Spleen (tissue), 11 donors: ENCODE data around the gene FUT9. TPM values are rescaled to one million over a fixed set of nuclear protein-coding genes. Genes with fewer than 3 reads are reported as not detected.

Source experiments
- DNase-seq: peaks from one replicate; pipeline ENCODE4 v3.0.0-alpha.2; 2020
- H3K27ac ChIP-seq, 8 donors: fragments of 200-600 bp; sonication (generic) in 7 of 8; 1 replicate in 4 of 8; 2 replicates in 4 of 8; pipeline versions ENCODE4 v1.5.0 to v1.8.0; 2016 to 2021; ENCODE audit warnings: inconsistent platforms in 4 of 8, mild to moderate bottlenecking in 4 of 8, moderate library complexity in 1 of 8
- H3K27me3 ChIP-seq, 7 donors: fragments of 200-600 bp; sonication (generic) in 6 of 7; replicated peaks in 1 of 7; 1 replicate in 4 of 7; 2 replicates in 3 of 7; pipeline versions ENCODE4 v1.5.0 to v1.8.0; 2016 to 2021; ENCODE audit warnings: inconsistent platforms in 3 of 7, mild to moderate bottlenecking in 1 of 7
- H3K36me3 ChIP-seq, 6 donors: fragments of 200-600 bp; sonication (generic) in 5 of 6; 1 replicate in 4 of 6; 2 replicates in 2 of 6; pipeline versions ENCODE4 v1.5.0 to v1.8.0; 2016 to 2021; ENCODE audit warnings: inconsistent platforms in 2 of 6
- H3K4me1 ChIP-seq, 6 donors: fragments of 200-600 bp; sonication (generic) in 5 of 6; 1 replicate in 3 of 6; 2 replicates in 3 of 6; pipeline versions ENCODE4 v1.5.0 to v1.8.0; 2016 to 2021; ENCODE audit warnings: inconsistent platforms in 3 of 6
- H3K4me3 ChIP-seq, 8 donors: fragments of 200-600 bp; sonication (generic) in 7 of 8; 1 replicate in 4 of 8; 2 replicates in 4 of 8; pipeline versions ENCODE4 v1.5.0 to v1.8.0; 2016 to 2021; ENCODE audit warnings: inconsistent platforms in 4 of 8, mild to moderate bottlenecking in 4 of 8, moderate library complexity in 2 of 8
- H3K9me3 ChIP-seq, 8 donors: fragments of 200-600 bp; sonication (generic) in 7 of 8; 1 replicate in 4 of 8; 2 replicates in 4 of 8; pipeline versions ENCODE4 v1.5.0 to v1.8.0; 2016 to 2021; ENCODE audit warnings: inconsistent platforms in 4 of 8
- CTCF ChIP-seq, 11 experiments: fragments of 200-600 bp in 7 of 11; fragments of 450-650 bp in 4 of 11; sonication (generic) in 4 of 11; IDR thresholded peaks in 8 of 11; conservative IDR thresholded peaks in 3 of 11; 1 replicate in 7 of 11; 2 replicates in 4 of 11; pipeline versions ENCODE4 v1.4.0 to v1.8.0; 2016 to 2021; ENCODE audit warnings: antibody characterized with exemption in 11 of 11, inconsistent platforms in 4 of 11, mild to moderate bottlenecking in 1 of 11
- POLR2A ChIP-seq, 3 donors: fragments of 450-650 bp; IDR thresholded peaks; one replicate each; pipeline ENCODE4 v1.5.1; 2017; ENCODE audit warnings: antibody characterized with exemption in 3 of 3, mild to moderate bottlenecking in 1 of 3
- POLR2AphosphoS5 ChIP-seq, 3 donors: sonication (generic); formaldehyde crosslinking; IDR thresholded peaks; one replicate each; pipeline ENCODE4 v1.5.1; 2017; ENCODE audit warnings: antibody characterized with exemption in 3 of 3
- WGBS, 5 donors: extraction: QIAGEN DNeasy Blood & Tissue Kit in 3 of 5; methylation state at CpG; one replicate each; pipeline versions ENCODE4 v1.1.5 to v1.1.7; 2013 to 2018; 5-methylcytosine and 5-hydroxymethylcytosine counted together
- intact Hi-C: fragments of 100-400 bp; cut with DNase I; formaldehyde crosslinking; loops from one replicate; pipeline ENCODE4 v1.15.0; 2023; ENCODE audit warnings: low total_unique reads
- polyA plus RNA-seq, 3 donors: library from polyadenylated mRNA; stranded (reverse); fragments of 200-250 nt; gene quantifications; one replicate each; pipeline ENCODE4 v1.2.1, GENCODE V29; 2013
- total RNA-seq, 7 donors: library from RNA; depleted of rRNA in 3 of 7; stranded (reverse); fragments of >200 nt in 3 of 7; fragmentation: NEBNext Ultra II Directional in 4 of 7; extraction: Animal tissue kit (Norgen Biotek cat#: 25700) in 4 of 7; gene quantifications; one replicate each; pipeline versions ENCODE4 v1.1.0 to v1.2.1, GENCODE V29; 2016 to 2021
- donor health status: healthy with polysubstance abuse.
- donor health status: DM: no; HTN: no; CAD: no; lungs with moderate emphysema.
- donor health status: DM: no; HTN: no; CAD: no.
- donor health status: Bipolar disorder and iron deficiency.
- donor health status: healthy.
- donor health status: DM: no; HTN: no; CAD: no.
- donor health status: DM: yes; HTN: yes; CAD: no.

Gene FUT9
- total and polyA plus RNA-seq, 10 donors, result under 0.01 TPM; not detected in 9

GRCh38 chr6:96099069-96099468, 83.3 kb downstream of the FUT9 start:
- Histone ChIP-seq H3K36me3 (no peaks in the 10 kb centered on the region), H3K27ac (no peak overlapping the region), H3K27me3 (no peaks in the 10 kb centered on the region), H3K4me3 (no peak overlapping the region), H3K9me3 (no peaks in the 10 kb centered on the region), H3K4me1 (no peaks in the 10 kb centered on the region)
- no peak for TF ChIP-seq POLR2AphosphoS5 (IDR thresholded peaks at IDR 0.05)
- no peak for TF ChIP-seq POLR2A (IDR thresholded peaks at IDR 0.05)
- TF ChIP-seq CTCF (IDR thresholded peaks at IDR 0.05 in 8 of 11, conservative IDR thresholded peaks at IDR 0.05 in 3 of 11), result no peak
- intact Hi-C loops, result no loop called here
- no peak for DNase-seq

- H3K9me3 ChIP-seq, result no peaks in the 10 kb centered on the region
- no peaks in the 10 kb centered on the region for H3K36me3 ChIP-seq
- H3K4me1 ChIP-seq, result no peaks in the 10 kb centered on the region
- no peak for DNase-seq
- TF ChIP-seq POLR2A (IDR thresholded peaks at IDR 0.05) (no peak), POLR2AphosphoS5 (IDR thresholded peaks at IDR 0.05) (no peak), CTCF (IDR thresholded peaks at IDR 0.05 in 8 of 11, conservative IDR thresholded peaks at IDR 0.05 in 3 of 11) (no peak)
- intact Hi-C loops, result no loop called here
- no peak overlapping the region for H3K4me3 ChIP-seq
- no peak overlapping the region for H3K27ac ChIP-seq
- WGBS, 5 donors, result 76 to 85% (median 78%) methylated on average over 2 of the region's 2 CpGs
- no peaks in the 10 kb centered on the region for H3K27me3 ChIP-seq
Observed at GRCh38 chr6:96101564-96101963, 85.8 kb downstream of the FUT9 start.

GRCh38 chr6:96104910-96105309, 89.1 kb downstream of the FUT9 start:
- WGBS, 5 donors, result 79 to 89% (median 88%) methylated on average over 4 of the region's 4 CpGs
- TF ChIP-seq CTCF (IDR thresholded peaks at IDR 0.05 in 8 of 11, conservative IDR thresholded peaks at IDR 0.05 in 3 of 11), result no peak
- DNase-seq, result no peak
- intact Hi-C loops, result no loop called here
- H3K9me3 ChIP-seq, result no peaks in the 10 kb centered on the region
- no peaks in the 10 kb centered on the region for H3K27me3 ChIP-seq
- H3K4me3 ChIP-seq, result no peak overlapping the region
- no peak overlapping the region for H3K27ac ChIP-seq
- H3K36me3 ChIP-seq, result no peaks in the 10 kb centered on the region
- H3K4me1 ChIP-seq, result no peaks in the 10 kb centered on the region

- Histone ChIP-seq H3K4me1 (no peaks in the 10 kb centered on the region), H3K36me3 (no peaks in the 10 kb centered on the region), H3K4me3 (no peak overlapping the region), H3K9me3 (no peaks in the 10 kb centered on the region), H3K27me3 (no peaks in the 10 kb centered on the region), H3K27ac (no peak overlapping the region)
- no peak for DNase-seq
- WGBS, 5 donors, result 70 to 91% (median 82%) methylated on average over 2 of the region's 2 CpGs
- intact Hi-C loops, result no loop called here
- TF ChIP-seq POLR2AphosphoS5 (IDR thresholded peaks at IDR 0.05), result no peak
- no peak for TF ChIP-seq POLR2A (IDR thresholded peaks at IDR 0.05)
- TF ChIP-seq CTCF (IDR thresholded peaks at IDR 0.05 in 8 of 11, conservative IDR thresholded peaks at IDR 0.05 in 3 of 11), result no peak
Observed at GRCh38 chr6:96110878-96111277, 95.1 kb downstream of the FUT9 start.
